ENCODE measurements around the gene ESAM.

DNA sequence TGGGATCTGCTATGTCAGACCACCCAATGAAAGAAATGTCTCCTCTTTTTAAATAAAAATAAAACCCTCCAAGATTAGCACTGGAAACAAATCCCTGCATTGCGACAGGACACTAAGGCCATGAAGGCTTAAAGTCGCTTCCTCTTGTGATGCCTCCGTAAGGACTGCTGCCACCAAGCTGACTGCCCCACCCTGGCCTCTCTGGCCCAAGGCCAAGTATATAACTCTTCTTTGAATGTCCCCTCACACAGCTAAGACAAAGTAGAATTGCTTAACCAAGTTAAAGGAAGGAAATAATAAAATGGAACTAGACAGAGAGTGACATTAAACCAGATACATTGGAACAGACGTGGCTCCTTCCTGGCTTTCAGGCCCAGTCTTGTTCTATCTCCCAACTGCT, 29.9 kb downstream of the ESAM start:
- TF ChIP-seq, protein P1, sequence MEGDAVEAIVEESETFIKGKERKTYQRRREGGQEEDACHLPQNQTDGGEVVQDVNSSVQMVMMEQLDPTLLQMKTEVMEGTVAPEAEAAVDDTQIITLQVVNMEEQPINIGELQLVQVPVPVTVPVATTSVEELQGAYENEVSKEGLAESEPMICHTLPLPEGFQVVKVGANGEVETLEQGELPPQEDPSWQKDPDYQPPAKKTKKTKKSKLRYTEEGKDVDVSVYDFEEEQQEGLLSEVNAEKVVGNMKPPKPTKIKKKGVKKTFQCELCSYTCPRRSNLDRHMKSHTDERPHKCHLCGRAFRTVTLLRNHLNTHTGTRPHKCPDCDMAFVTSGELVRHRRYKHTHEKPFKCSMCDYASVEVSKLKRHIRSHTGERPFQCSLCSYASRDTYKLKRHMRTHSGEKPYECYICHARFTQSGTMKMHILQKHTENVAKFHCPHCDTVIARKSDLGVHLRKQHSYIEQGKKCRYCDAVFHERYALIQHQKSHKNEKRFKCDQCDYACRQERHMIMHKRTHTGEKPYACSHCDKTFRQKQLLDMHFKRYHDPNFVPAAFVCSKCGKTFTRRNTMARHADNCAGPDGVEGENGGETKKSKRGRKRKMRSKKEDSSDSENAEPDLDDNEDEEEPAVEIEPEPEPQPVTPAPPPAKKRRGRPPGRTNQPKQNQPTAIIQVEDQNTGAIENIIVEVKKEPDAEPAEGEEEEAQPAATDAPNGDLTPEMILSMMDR (IDR thresholded peaks at IDR 0.05; ENCODE audit: low read depth, low read length, missing input control): no peak
- TF ChIP-seq SP1 (IDR thresholded peaks at IDR 0.05) (no peak), HNF4G (IDR thresholded peaks at IDR 0.05) (no peak), FOXA1 (IDR thresholded peaks at IDR 0.05) (no peak), YY1 (IDR thresholded peaks at IDR 0.05) (no peak), RAD21 (IDR thresholded peaks at IDR 0.05) (no peak), NR2F2 (IDR thresholded peaks at IDR 0.05) (no peak), HNF4A (conservative IDR thresholded peaks at IDR 0.05) (no peak), TAF1 (conservative IDR thresholded peaks at IDR 0.05) (no peak)
- TF ChIP-seq, protein P2, sequence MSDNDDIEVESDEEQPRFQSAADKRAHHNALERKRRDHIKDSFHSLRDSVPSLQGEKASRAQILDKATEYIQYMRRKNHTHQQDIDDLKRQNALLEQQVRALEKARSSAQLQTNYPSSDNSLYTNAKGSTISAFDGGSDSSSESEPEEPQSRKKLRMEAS (IDR thresholded peaks at IDR 0.05): no peak
- TF ChIP-seq, protein P3, sequence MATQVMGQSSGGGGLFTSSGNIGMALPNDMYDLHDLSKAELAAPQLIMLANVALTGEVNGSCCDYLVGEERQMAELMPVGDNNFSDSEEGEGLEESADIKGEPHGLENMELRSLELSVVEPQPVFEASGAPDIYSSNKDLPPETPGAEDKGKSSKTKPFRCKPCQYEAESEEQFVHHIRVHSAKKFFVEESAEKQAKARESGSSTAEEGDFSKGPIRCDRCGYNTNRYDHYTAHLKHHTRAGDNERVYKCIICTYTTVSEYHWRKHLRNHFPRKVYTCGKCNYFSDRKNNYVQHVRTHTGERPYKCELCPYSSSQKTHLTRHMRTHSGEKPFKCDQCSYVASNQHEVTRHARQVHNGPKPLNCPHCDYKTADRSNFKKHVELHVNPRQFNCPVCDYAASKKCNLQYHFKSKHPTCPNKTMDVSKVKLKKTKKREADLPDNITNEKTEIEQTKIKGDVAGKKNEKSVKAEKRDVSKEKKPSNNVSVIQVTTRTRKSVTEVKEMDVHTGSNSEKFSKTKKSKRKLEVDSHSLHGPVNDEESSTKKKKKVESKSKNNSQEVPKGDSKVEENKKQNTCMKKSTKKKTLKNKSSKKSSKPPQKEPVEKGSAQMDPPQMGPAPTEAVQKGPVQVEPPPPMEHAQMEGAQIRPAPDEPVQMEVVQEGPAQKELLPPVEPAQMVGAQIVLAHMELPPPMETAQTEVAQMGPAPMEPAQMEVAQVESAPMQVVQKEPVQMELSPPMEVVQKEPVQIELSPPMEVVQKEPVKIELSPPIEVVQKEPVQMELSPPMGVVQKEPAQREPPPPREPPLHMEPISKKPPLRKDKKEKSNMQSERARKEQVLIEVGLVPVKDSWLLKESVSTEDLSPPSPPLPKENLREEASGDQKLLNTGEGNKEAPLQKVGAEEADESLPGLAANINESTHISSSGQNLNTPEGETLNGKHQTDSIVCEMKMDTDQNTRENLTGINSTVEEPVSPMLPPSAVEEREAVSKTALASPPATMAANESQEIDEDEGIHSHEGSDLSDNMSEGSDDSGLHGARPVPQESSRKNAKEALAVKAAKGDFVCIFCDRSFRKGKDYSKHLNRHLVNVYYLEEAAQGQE (IDR thresholded peaks at IDR 0.05): no peak
- TF ChIP-seq, protein P4, sequence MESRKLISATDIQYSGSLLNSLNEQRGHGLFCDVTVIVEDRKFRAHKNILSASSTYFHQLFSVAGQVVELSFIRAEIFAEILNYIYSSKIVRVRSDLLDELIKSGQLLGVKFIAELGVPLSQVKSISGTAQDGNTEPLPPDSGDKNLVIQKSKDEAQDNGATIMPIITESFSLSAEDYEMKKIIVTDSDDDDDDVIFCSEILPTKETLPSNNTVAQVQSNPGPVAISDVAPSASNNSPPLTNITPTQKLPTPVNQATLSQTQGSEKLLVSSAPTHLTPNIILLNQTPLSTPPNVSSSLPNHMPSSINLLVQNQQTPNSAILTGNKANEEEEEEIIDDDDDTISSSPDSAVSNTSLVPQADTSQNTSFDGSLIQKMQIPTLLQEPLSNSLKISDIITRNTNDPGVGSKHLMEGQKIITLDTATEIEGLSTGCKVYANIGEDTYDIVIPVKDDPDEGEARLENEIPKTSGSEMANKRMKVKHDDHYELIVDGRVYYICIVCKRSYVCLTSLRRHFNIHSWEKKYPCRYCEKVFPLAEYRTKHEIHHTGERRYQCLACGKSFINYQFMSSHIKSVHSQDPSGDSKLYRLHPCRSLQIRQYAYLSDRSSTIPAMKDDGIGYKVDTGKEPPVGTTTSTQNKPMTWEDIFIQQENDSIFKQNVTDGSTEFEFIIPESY (IDR thresholded peaks at IDR 0.05): no peak

Data from liver (tissue), 3 donors.